Stimulated activated CD4-positive, alpha-beta T cell treated with anti-CD3 and anti-CD28 coated beads, Interleukin-2, amount 100 ng/mL, for 4 hours (primary cell): Measurements from ENCODE around the gene IGSF21.

Experiments used
- DNase-seq: peaks from one replicate; pipeline ENCODE4 v3.0.0-alpha.2; 2020; ENCODE audit warnings: low read depth

IGSF21 gene

GRCh38 chr1:18229625-18230024 is 122.0 kb downstream of the IGSF21 start:
- DNase-seq = no peak

- DNase-seq = no peak
Measured at GRCh38 chr1:18230321-18230720, 122.7 kb downstream of the IGSF21 start.

GRCh38 chr1:18230840-18231239 is 123.2 kb downstream of the IGSF21 start:
- no peak for DNase-seq

- no peak for DNase-seq
Measured at GRCh38 chr1:18232052-18232451, 124.5 kb downstream of the IGSF21 start.

GRCh38 chr1:18233176-18233864 is 125.7 kb downstream of the IGSF21 start:
- no peak for DNase-seq

- no peak for DNase-seq
Measured at GRCh38 chr1:18234790-18235242, 127.2 kb downstream of the IGSF21 start.

- DNase-seq = no peak
Measured at GRCh38 chr1:18237371-18237770, 129.8 kb downstream of the IGSF21 start.

- no peak for DNase-seq
Measured at GRCh38 chr1:18238190-18238589, 130.6 kb downstream of the IGSF21 start.

GRCh38 chr1:18239671-18240070 is 132.1 kb downstream of the IGSF21 start:
- DNase-seq = no peak

GRCh38 chr1:18240906-18241305 is 133.3 kb downstream of the IGSF21 start:
- no peak for DNase-seq

- no peak for DNase-seq
Measured at GRCh38 chr1:18241891-18242290, 134.3 kb downstream of the IGSF21 start.

- DNase-seq = no peak
Measured at GRCh38 chr1:18243503-18244175, 136.0 kb downstream of the IGSF21 start.

GRCh38 chr1:18244762-18245161 is 137.2 kb downstream of the IGSF21 start:
- DNase-seq = no peak

- DNase-seq = no peak
Measured at GRCh38 chr1:18245647-18246046, 138.0 kb downstream of the IGSF21 start.

GRCh38 chr1:18246543-18246942 is 138.9 kb downstream of the IGSF21 start:
- DNase-seq = no peak

GRCh38 chr1:18247151-18247550 is 139.6 kb downstream of the IGSF21 start:
- DNase-seq = no peak

- DNase-seq = no peak
Measured at GRCh38 chr1:18249631-18250030, 142.0 kb downstream of the IGSF21 start.

- no peak for DNase-seq
Measured at GRCh38 chr1:18253093-18253492, 145.5 kb downstream of the IGSF21 start.

GRCh38 chr1:18256282-18257235 is 149.0 kb downstream of the IGSF21 start:
- no peak for DNase-seq

GRCh38 chr1:18257778-18258177 is 150.2 kb downstream of the IGSF21 start:
- no peak for DNase-seq

- no peak for DNase-seq
Measured at GRCh38 chr1:18261891-18262290, 154.3 kb downstream of the IGSF21 start.

GRCh38 chr1:18262726-18263125 is 155.1 kb downstream of the IGSF21 start:
- DNase-seq = no peak
